B cell (primary cell): ENCODE results near the gene ROPN1. TPM values are rescaled to one million over a fixed set of nuclear protein-coding genes. Genes with fewer than 3 reads are reported as not detected.

Experiments used
- ATAC-seq: fragments of 200-7000 bp; cut with Tn5 transposase; one replicate; pipeline ENCODE4 v1.10.0; 2021; ENCODE audit warnings: low read depth, mild to moderate bottlenecking, moderate number of reproducible peaks, moderate library complexity
- CTCF ChIA-PET: fragments of 350-600 bp; sonication (Branson Sonifier 250); formaldehyde crosslinking; loops from one replicate; lab custom pipeline; 2021; ENCODE audit warnings: antibody characterized with exemption, inconsistent platforms; lab: Charles Lee
- POLR2A ChIA-PET: fragments of 350-600 bp; sonication (Branson Sonifier 250); formaldehyde crosslinking; loops from one replicate; lab custom pipeline; 2021; ENCODE audit warnings: antibody characterized with exemption; lab: Charles Lee
- DNase-seq: peaks from one replicate; pipeline ENCODE4 v3.0.0; 2013
- H2AFZ ChIP-seq: 2 replicates; pipeline ENCODE4 v1.6.1; 2012; ENCODE audit warnings: mild to moderate bottlenecking, low read depth, low read length; ENCODE audit not compliant: insufficient read depth, poor library complexity, severe bottlenecking
- H3K27ac ChIP-seq, 2 donors: 1 replicate in 1 of 2; 2 replicates in 1 of 2; pipeline ENCODE4 v1.5.1; 2012 to 2013; ENCODE audit warnings: low read length in 2 of 2, mild to moderate bottlenecking in 2 of 2, moderate library complexity in 1 of 2
- H3K27me3 ChIP-seq, 4 experiments: fragments of 200-600 bp in 1 of 4; sonication (generic) in 1 of 4; replicated peaks in 1 of 4; 1 replicate in 2 of 4; 2 replicates in 2 of 4; pipeline versions ENCODE4 v1.6.1 to v1.7.0; 2013 to 2016; ENCODE audit warnings: low read length in 3 of 4, mild to moderate bottlenecking in 2 of 4, mixed read lengths in 1 of 4, moderate library complexity in 1 of 4; ENCODE audit not compliant: insufficient read depth in 4 of 4, control insufficient read depth in 3 of 4; ENCODE audit errors: control extremely low read depth in 1 of 4
- H3K36me3 ChIP-seq, 2 experiments: replicated peaks in 1 of 2; 1 replicate in 1 of 2; 2 replicates in 1 of 2; pipeline versions ENCODE4 v1.6.1 to v1.7.1; 2013; ENCODE audit warnings: low read length in 1 of 2; ENCODE audit not compliant: insufficient read depth in 2 of 2, control insufficient read depth in 1 of 2; ENCODE audit errors: control extremely low read depth in 1 of 2, extremely low read depth in 1 of 2
- H3K4me1 ChIP-seq, 2 donors: fragments of 200-600 bp in 1 of 2; sonication (generic) in 1 of 2; 1 replicate in 1 of 2; 2 replicates in 1 of 2; pipeline versions ENCODE4 v1.5.1 to v1.6.1; 2013 to 2017; ENCODE audit warnings: low read length in 2 of 2; ENCODE audit not compliant: control insufficient read depth in 2 of 2, insufficient read depth in 2 of 2
- H3K4me2 ChIP-seq: replicated peaks from 2 replicates; pipeline ENCODE3; 2012; ENCODE audit warnings: mild to moderate bottlenecking, low read depth, low read length; ENCODE audit not compliant: poor library complexity, severe bottlenecking
- H3K4me3 ChIP-seq, 5 experiments: fragments of 200-600 bp in 1 of 5; sonication (generic) in 1 of 5; 1 replicate in 3 of 5; 2 replicates in 2 of 5; pipeline versions ENCODE4 v1.5.1 to v1.7.0; 2011 to 2016; ENCODE audit warnings: low read length in 4 of 5, mild to moderate bottlenecking in 4 of 5, low read depth in 2 of 5, control low read depth in 1 of 5, moderate library complexity in 1 of 5; ENCODE audit not compliant: insufficient read depth in 1 of 5; ENCODE audit errors: control extremely low read depth in 1 of 5, extremely low read depth in 1 of 5
- H3K79me2 ChIP-seq: fragments of 200-600 bp; sonication (generic); one replicate; pipeline ENCODE4 v1.6.0; 2016; ENCODE audit warnings: low read length; ENCODE audit not compliant: control insufficient read depth, insufficient read depth
- H3K9ac ChIP-seq: fragments of 200-600 bp; sonication (generic); 2 replicates; pipeline ENCODE4 v1.6.1; 2017; ENCODE audit warnings: mild to moderate bottlenecking, low read length, moderate library complexity
- H3K9me3 ChIP-seq, 3 donors: one replicate each; pipeline versions ENCODE4 v1.6.1 to v1.7.1; 2013; ENCODE audit warnings: low read length in 2 of 3; ENCODE audit not compliant: control insufficient read depth in 2 of 3, insufficient read depth in 1 of 3; ENCODE audit errors: control extremely low read depth in 1 of 3
- H4K20me1 ChIP-seq: 2 replicates; pipeline ENCODE4 v1.6.0; 2012; ENCODE audit warnings: mild to moderate bottlenecking, low read length; ENCODE audit not compliant: insufficient read depth, control insufficient read depth, poor library complexity, severe bottlenecking
- H3K27ac Mint-ChIP-seq: one replicate; pipeline ENCODE4 v1.8.0; 2021; ENCODE audit warnings: mixed read lengths
- H3K27me3 Mint-ChIP-seq: one replicate; pipeline ENCODE4 v1.8.0; 2021; ENCODE audit warnings: mixed read lengths
- H3K4me1 Mint-ChIP-seq: one replicate; pipeline ENCODE4 v1.8.0; 2021; ENCODE audit warnings: mixed read lengths
- H3K4me3 Mint-ChIP-seq: one replicate; pipeline ENCODE4 v1.8.0; 2021; ENCODE audit warnings: mixed read lengths
- H3K9me3 Mint-ChIP-seq: one replicate; pipeline ENCODE4 v1.8.0; 2022; ENCODE audit warnings: mixed read lengths; ENCODE audit not compliant: insufficient read depth
- CTCF ChIP-seq: fragments of 200-600 bp; IDR thresholded peaks from one replicate; pipeline ENCODE4 v1.8.0; 2022; ENCODE audit warnings: antibody characterized with exemption, mild to moderate bottlenecking
- EZH2 ChIP-seq: IDR thresholded peaks from 2 replicates; pipeline ENCODE4 v1.6.1; 2012; ENCODE audit warnings: borderline replicate concordance, low read depth, mild to moderate bottlenecking, moderate library complexity, low read length; ENCODE audit not compliant: insufficient read depth, poor library complexity, severe bottlenecking
- WGBS: methylation state at CpG from one replicate; pipeline ENCODE4 v1.1.5; 2013; ENCODE audit warnings: missing lambda C conversion rate; ENCODE audit not compliant: insufficient coverage; 5-methylcytosine and 5-hydroxymethylcytosine counted together
- intact Hi-C: fragments of 100-400 bp; cut with micrococcal nuclease; formaldehyde crosslinking; loops from one replicate; pipeline ENCODE4 v1.10.0; 2022
- polyA plus RNA-seq: library from polyadenylated mRNA; depleted of rRNA; stranded (reverse); fragments of >200 nt; gene quantifications from 2 replicates; pipeline ENCODE4 v1.2.3, GENCODE V29; 2012
- total RNA-seq, 2 donors: library from RNA; stranded (reverse); fragments of 120-200 nt in 1 of 2; gene quantifications; 1 replicate in 1 of 2; 2 replicates in 1 of 2; pipeline versions ENCODE4 v1.2.3 to v1.2.4, GENCODE V29; 2013 to 2022

ROPN1 gene
- total and polyA plus RNA-seq, 2 donors (not counting 1 experiment from before 2014, with no cell fraction given), result not detected

- H3K4me1 ChIP-seq, result no peaks in the 10 kb centered on the region
- H3K4me3 Mint-ChIP-seq, result no peak overlapping the region
- no peaks in the 10 kb centered on the region for H3K4me1 Mint-ChIP-seq
- H3K4me2 ChIP-seq, result no peak overlapping the region
- ChIA-PET CTCF (no interaction called here), POLR2A (no interaction called here)
- H3K4me3 ChIP-seq, result no peak overlapping the region
- intact Hi-C loops, result no loop called here
- TF ChIP-seq CTCF, result no peak
- no peak for TF ChIP-seq EZH2
- H3K36me3 ChIP-seq, result peaks cover 0 to 2% of the 10 kb centered on the region in 2 experiments
- ATAC-seq (no peak), DNase-seq (no peak)
- H3K9me3 ChIP-seq, result no peaks in the 10 kb centered on the region
- H3K27ac Mint-ChIP-seq, result no peak overlapping the region
- H2AFZ ChIP-seq, result no peak overlapping the region
- H4K20me1 ChIP-seq, result no peaks in the 10 kb centered on the region
- H3K9me3 Mint-ChIP-seq, result no peaks in the 10 kb centered on the region
- H3K27me3 Mint-ChIP-seq, result no peaks in the 10 kb centered on the region
- no peaks in the 10 kb centered on the region for H3K27me3 ChIP-seq
- no peaks in the 10 kb centered on the region for H3K79me2 ChIP-seq
- no peak overlapping the region for H3K27ac ChIP-seq
- WGBS, result no CpG with 5 or more reads among the region's 2 CpGs
- H3K9ac ChIP-seq, result no peak overlapping the region
These were observed 57.7 kb downstream of the ROPN1 start for GRCh38 chr3:123934250-123934649.

GRCh38 chr3:123930445-123930844 lies 61.5 kb downstream of the ROPN1 start:
- intact Hi-C loops, result no loop called here

More at GRCh38 chr3:123930445-123930844, 61.5 kb downstream of the ROPN1 start:
- Histone ChIP-seq H3K4me2 (no peak overlapping the region), H3K36me3 (peaks cover 0 to 2% of the 10 kb centered on the region in 2 experiments), H4K20me1 (no peaks in the 10 kb centered on the region), H3K4me1 (no peaks in the 10 kb centered on the region), H2AFZ (no peak overlapping the region), H3K4me3 (no peak overlapping the region), H3K27me3 (no peaks in the 10 kb centered on the region), H3K9me3 (no peaks in the 10 kb centered on the region), H3K79me2 (no peaks in the 10 kb centered on the region), H3K27ac (no peak overlapping the region), H3K9ac (no peak overlapping the region)
- Mint-ChIP-seq H3K27me3 (no peaks in the 10 kb centered on the region), H3K27ac (no peak overlapping the region), H3K4me3 (no peak overlapping the region), H3K4me1 (no peaks in the 10 kb centered on the region), H3K9me3 (no peaks in the 10 kb centered on the region)
- no peak for DNase-seq
- POLR2A ChIA-PET, result no interaction called here
- no peak for ATAC-seq
- no peak for TF ChIP-seq EZH2
- no peak for TF ChIP-seq CTCF
- CTCF ChIA-PET, result no interaction called here
